CD4-positive, alpha-beta T cell treated with Interleukin-4 for 1 hour (primary cell): ENCODE data around the gene CDKN1B.
"Not testable (repeated sequence)": the region's sequence is repeated elsewhere in the genome, so short reads cannot be mapped to it uniquely, and the experiment has no call there.

Source experiments
- DNase-seq, 2 donors: peaks; one replicate each; pipeline ENCODE4 v3.0.0-alpha.2; 2020 to 2022

The CDKN1B gene

GRCh38 chr12:12725086-12725955, 8.2 kb downstream of the CDKN1B start:
- peak; percentile 97 for DNase-seq

- DNase-seq: no peak
Measured at GRCh38 chr12:12725956-12726554, 8.9 kb downstream of the CDKN1B start.

GRCh38 chr12:12726555-12727093, 9.5 kb downstream of the CDKN1B start:
- DNase-seq: peak in 1 of 2 donors; percentile 38

GRCh38 chr12:12731178-12731577, 14.0 kb downstream of the CDKN1B start:
- no peak for DNase-seq

- DNase-seq: no peak
Measured at GRCh38 chr12:12731785-12732184, 14.6 kb downstream of the CDKN1B start.

GRCh38 chr12:12733118-12733517, 15.9 kb downstream of the CDKN1B start:
- no peak for DNase-seq

GRCh38 chr12:12734054-12734453, 16.9 kb downstream of the CDKN1B start:
- DNase-seq: no peak

- no peak for DNase-seq
Measured at GRCh38 chr12:12734561-12735071, 17.4 kb downstream of the CDKN1B start.

GRCh38 chr12:12735301-12735700, 18.1 kb downstream of the CDKN1B start:
- no peak for DNase-seq

GRCh38 chr12:12736759-12737676, 19.9 kb downstream of the CDKN1B start:
- DNase-seq: peak; percentile 54 to 77

GRCh38 chr12:12738152-12738551, 21.0 kb downstream of the CDKN1B start:
- DNase-seq: not testable (repeated sequence)

- no peak for DNase-seq
Measured at GRCh38 chr12:12741660-12742059, 24.5 kb downstream of the CDKN1B start.

- DNase-seq: no peak
Measured at GRCh38 chr12:12744546-12745305, 27.6 kb downstream of the CDKN1B start.

- DNase-seq: no peak
Measured at GRCh38 chr12:12745576-12746211, 28.5 kb downstream of the CDKN1B start.

GRCh38 chr12:12747278-12747677, 30.1 kb downstream of the CDKN1B start:
- DNase-seq: no peak

GRCh38 chr12:12748044-12748443, 30.9 kb downstream of the CDKN1B start:
- DNase-seq: no peak

GRCh38 chr12:12749433-12749832, 32.3 kb downstream of the CDKN1B start:
- DNase-seq: no peak

- DNase-seq: no peak
Measured at GRCh38 chr12:12755923-12756322, 38.8 kb downstream of the CDKN1B start.

- no peak for DNase-seq
Measured at GRCh38 chr12:12757121-12757520, 40.0 kb downstream of the CDKN1B start.

GRCh38 chr12:12759234-12759915, 42.2 kb downstream of the CDKN1B start:
- no peak for DNase-seq

GRCh38 chr12:12764824-12765223, 47.7 kb downstream of the CDKN1B start:
- DNase-seq: no peak
